ENCODE measurements around the gene CPA2. TPM values are rescaled to one million over a fixed set of nuclear protein-coding genes. Genes with fewer than 3 reads are reported as not detected.

Gene CPA2
- total RNA-seq, 4 donors from 2014 or later, result 1.5 to 2.2 TPM; not detected in 2

- Histone ChIP-seq H3K4me3 (no peak overlapping the region), H3K36me3 (no peaks in the 10 kb centered on the region), H3K27ac (peak overlapping the region in 3 of 4 donors; percentile 56 to 78 (median 70)), H3K9me3 (no peaks in the 10 kb centered on the region), H3K27me3 (no peaks in the 10 kb centered on the region), H3K4me1 (peaks cover 0 to 43% (median 0%) of the 10 kb centered on the region in 4 donors)
- WGBS, 2 donors, result 47 to 61% methylated on average over 15 of the region's 15 CpGs
- peak; percentile 45 to 65 for DNase-seq (ENCODE audit: low spot score in 2 of 2)
- peak; percentile 37 to 77 (median 64) for TF ChIP-seq CTCF (IDR thresholded peaks at IDR 0.05)
- peak in 1 of 2 donors; percentile 7 for TF ChIP-seq POLR2A (IDR thresholded peaks at IDR 0.05)
- TF ChIP-seq EP300 (IDR thresholded peaks at IDR 0.05), result peak; percentile 18 to 45
Observed at GRCh38 chr7:130277763-130278643, 11.3 kb downstream of the CPA2 start.

GRCh38 chr7:130278860-130279259, 12.2 kb downstream of the CPA2 start:
- DNase-seq (ENCODE audit: low spot score in 2 of 2), result no peak
- no peak overlapping the region for H3K4me3 ChIP-seq
- no peaks in the 10 kb centered on the region for H3K27me3 ChIP-seq
- peaks cover 0 to 35% (median 0%) of the 10 kb centered on the region in 4 donors for H3K4me1 ChIP-seq
- TF ChIP-seq EP300 (IDR thresholded peaks at IDR 0.05), result no peak
- no peak for TF ChIP-seq POLR2A (IDR thresholded peaks at IDR 0.05)
- no peak for TF ChIP-seq CTCF (IDR thresholded peaks at IDR 0.05)
- H3K36me3 ChIP-seq, result no peaks in the 10 kb centered on the region
- peak overlapping the region in 2 of 4 donors; percentile 70 to 78 for H3K27ac ChIP-seq
- no peaks in the 10 kb centered on the region for H3K9me3 ChIP-seq

- Histone ChIP-seq H3K27me3 (no peaks in the 10 kb centered on the region), H3K27ac (no peak overlapping the region), H3K36me3 (no peaks in the 10 kb centered on the region), H3K4me1 (peaks cover 0 to 30% (median 0%) of the 10 kb centered on the region in 4 donors), H3K4me3 (no peak overlapping the region), H3K9me3 (no peaks in the 10 kb centered on the region)
- DNase-seq (ENCODE audit: low spot score in 2 of 2), result no peak
- WGBS, 2 donors, result 22 to 39% methylated on average over 2 of the region's 2 CpGs
- TF ChIP-seq POLR2A (IDR thresholded peaks at IDR 0.05), result no peak
Observed at GRCh38 chr7:130279286-130279685, 12.6 kb downstream of the CPA2 start.

GRCh38 chr7:130279906-130280305, 13.2 kb downstream of the CPA2 start:
- Histone ChIP-seq H3K27me3 (no peaks in the 10 kb centered on the region), H3K36me3 (no peaks in the 10 kb centered on the region), H3K4me3 (no peak overlapping the region), H3K9me3 (no peaks in the 10 kb centered on the region), H3K27ac (no peak overlapping the region), H3K4me1 (peaks cover 0 to 28% (median 0%) of the 10 kb centered on the region in 4 donors)
- no peak for DNase-seq (ENCODE audit: low spot score in 2 of 2)
- WGBS, 2 donors, result 84 to 93% methylated on average over 1 of the region's 1 CpG
- no peak for TF ChIP-seq POLR2A (IDR thresholded peaks at IDR 0.05)
- TF ChIP-seq CTCF (IDR thresholded peaks at IDR 0.05), result no peak

- Histone ChIP-seq H3K4me1 (peaks cover 0 to 28% (median 0%) of the 10 kb centered on the region in 4 donors), H3K27me3 (no peaks in the 10 kb centered on the region), H3K36me3 (no peaks in the 10 kb centered on the region), H3K4me3 (no peak overlapping the region), H3K9me3 (no peaks in the 10 kb centered on the region), H3K27ac (no peak overlapping the region)
- DNase-seq (ENCODE audit: low spot score in 2 of 2), result no peak
- 36 to 53% methylated on average over 1 of the region's 1 CpG for WGBS, 2 donors
- no peak for TF ChIP-seq EP300 (IDR thresholded peaks at IDR 0.05)
- no peak for TF ChIP-seq POLR2A (IDR thresholded peaks at IDR 0.05)
- TF ChIP-seq CTCF (IDR thresholded peaks at IDR 0.05), result no peak
Observed at GRCh38 chr7:130281260-130281659, 14.6 kb downstream of the CPA2 start.

Data from tibial nerve (tissue), 4 donors.